Stimulated activated CD4-positive, alpha-beta T cell treated with anti-CD3 and anti-CD28 coated beads, TNF-alpha, amount 100 ng/mL, for 24 hours (primary cell): ENCODE data around the gene GCSAM.

Experiments
- DNase-seq, 3 experiments: peaks; one replicate each; pipeline ENCODE4 v3.0.0-alpha.2; 2020; ENCODE audit warnings: low read depth in 3 of 3

Gene GCSAM

DNA sequence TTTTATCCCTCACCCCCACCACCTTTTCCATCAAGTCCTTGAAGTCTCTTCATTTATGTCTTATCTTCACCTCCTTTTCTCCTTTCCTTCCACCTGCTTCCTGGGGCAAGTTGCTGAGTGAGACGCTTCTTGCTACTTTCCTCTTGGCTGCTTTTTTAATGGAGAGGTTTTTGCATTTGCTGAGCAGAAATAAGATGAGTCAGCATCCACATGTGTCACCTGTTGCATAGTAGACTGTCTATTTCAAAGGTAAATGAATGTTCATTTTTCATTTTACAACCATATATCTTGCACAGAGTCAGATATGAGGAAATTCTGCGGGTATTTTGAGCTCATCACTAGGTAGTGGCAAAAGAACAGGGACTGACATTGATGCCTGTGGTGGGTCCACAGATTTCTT, 28.3 kb downstream of the GCSAM start:
- DNase-seq = no peak

DNA sequence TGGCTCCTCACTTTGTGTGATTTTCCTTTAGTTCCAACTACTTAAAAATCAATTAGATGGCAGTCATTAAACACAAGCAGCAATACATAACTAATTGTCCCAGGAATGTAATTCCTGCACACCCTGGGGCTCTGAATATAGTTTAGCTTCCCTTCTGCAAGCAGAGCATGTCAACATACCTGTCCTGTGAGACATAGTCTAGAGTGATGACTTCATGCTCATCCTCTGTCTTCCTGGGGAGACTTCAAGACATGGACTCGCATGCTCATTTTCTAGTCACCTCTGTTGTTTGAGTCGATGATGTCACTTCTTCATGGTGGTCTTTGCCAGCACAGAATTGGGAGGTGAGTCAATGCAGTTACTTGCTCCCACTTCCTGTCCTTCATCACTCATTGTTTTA, 31.1 kb downstream of the GCSAM start:
- no peak for DNase-seq

DNA sequence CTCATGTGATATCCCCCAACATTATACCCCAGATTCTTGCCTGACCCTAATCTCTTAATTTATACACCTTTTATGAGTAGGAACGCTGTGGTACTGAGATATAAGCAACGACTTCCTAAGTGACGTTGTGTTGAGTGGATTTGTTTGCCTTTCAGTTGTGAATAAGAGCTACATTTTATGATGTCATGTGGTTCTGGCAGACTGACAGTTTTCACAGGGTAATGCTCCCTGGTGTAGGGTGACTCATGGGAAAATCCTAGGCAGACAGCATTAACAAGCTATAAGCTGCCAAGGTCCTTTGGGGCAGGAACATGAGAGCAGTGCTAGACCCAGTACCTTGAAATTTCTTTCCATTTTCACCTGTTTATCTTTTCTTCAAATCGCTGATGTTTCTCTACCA, 35.7 kb downstream of the GCSAM start:
- no peak for DNase-seq

DNA sequence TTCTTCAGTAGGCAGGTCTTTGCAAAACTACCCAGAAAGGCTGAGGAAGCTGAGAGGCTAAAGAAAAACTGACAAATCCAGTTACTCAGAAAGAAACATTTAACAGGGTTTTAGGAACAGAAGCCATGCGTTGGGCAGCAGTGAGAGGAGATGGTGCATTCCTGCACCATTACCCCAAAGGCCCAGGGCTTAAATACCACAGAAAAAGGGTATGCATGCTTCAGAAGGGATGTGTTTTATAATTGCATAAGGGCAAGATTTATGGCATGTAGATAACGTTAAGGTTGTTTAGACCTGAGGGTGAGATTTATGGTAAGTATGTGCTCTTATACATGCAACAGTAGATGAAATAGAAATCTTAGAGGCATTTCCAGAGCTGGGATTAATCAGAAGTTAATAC, 36.9 kb downstream of the GCSAM start:
- no peak for DNase-seq

DNA sequence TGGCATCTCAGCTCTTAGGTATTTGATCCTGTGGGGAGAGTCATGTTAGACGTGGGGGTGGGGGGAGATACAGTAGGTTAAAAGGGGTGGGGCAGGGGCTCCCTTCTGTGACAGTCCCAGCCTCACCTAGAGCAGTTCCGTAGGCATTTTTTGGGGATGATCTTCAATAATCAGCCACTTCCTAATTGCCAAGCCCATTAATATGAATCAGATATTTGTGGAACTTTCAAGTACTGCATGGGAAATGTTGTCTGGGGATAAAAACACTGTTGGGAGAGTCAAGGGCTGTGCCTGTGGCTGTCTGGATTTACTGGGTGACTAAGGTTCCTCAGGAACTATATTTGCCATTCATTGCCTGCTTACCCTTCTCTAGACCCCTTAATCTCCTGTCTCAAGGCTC, 37.3 kb downstream of the GCSAM start:
- DNase-seq = no peak

DNA sequence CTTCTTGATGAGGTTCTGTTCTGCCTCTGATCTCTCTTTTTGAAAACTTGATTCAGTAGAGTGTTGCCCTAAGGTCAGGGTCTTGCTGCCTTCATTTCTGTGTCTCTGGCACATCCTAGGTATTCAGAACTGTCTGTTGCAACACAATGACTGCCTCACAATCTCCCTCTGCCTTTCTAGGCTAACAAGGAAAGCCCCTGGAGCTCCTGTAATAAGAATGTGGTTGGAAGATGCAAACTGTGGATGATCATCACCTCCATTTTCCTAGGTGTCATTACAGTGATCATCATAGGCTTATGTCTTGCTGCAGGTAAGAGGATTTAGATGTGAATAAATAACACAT, 39.9 kb downstream of the GCSAM start:
- DNase-seq = no peak

DNA sequence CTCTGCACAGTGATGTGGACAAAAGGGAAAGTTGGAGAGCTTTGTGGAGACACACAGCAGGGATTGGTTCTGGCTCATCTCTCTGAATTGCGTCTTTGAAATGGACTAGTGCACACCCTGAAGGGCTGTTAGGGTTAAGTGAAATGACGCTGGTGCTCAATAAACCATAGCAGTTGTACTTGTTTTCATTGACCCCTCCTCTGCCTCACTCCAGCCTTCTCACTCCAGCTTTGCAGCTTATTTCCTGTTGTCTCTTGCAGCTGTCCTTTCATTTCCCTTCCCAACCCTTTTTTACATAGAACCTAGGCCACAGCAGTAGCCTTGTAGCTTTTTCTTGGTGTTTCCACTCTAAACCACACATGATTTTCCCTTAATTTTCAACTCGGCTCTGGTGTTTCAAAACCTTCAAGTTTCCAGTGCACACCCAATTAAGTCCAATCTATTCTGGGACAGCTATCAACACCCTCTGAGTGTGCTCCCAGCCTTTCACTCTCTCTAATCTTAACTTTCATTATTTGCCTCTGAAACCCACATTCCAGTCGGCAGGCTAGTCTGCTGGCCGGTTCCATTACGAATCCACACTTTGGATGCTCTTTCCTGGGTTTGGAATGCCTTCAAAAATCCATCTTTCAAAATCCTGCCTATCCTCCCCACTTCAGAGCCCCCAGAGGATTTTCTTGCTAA, 40.4 kb downstream of the GCSAM start:
- no peak for DNase-seq

DNA sequence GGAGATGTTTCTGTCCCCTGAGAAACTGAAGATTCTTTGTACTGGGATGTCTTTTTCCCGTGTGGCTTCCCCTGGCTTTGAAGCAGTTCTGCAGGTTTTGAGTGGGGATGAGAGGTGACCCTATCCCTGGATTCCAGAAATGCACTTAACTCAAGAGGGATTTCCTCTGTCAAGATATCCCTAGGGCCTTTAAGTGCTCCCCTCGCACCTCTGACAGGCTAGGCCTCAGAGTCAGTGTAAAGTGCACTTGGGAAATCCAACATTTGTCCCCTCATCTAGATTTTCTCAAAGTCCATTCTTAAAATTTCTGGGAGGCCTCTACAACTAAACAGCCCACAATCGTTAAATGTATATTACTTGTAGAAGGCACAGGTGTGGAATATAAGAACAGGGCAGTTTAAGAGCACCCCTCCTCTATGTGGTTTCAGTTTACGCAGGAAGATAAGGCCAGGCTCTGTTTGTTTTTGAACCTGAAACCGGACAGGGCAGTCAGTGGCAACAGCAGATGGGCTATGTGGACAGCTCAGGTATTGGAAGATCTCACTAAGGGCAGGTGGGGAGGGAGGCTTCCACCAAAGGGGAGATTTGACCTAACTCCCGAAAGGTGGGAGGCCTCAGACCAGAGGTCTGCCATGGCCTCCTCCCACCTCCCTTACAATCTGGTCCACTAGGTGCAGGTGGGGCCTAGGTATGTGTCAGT, 42.0 kb downstream of the GCSAM start:
- DNase-seq = no peak

DNA sequence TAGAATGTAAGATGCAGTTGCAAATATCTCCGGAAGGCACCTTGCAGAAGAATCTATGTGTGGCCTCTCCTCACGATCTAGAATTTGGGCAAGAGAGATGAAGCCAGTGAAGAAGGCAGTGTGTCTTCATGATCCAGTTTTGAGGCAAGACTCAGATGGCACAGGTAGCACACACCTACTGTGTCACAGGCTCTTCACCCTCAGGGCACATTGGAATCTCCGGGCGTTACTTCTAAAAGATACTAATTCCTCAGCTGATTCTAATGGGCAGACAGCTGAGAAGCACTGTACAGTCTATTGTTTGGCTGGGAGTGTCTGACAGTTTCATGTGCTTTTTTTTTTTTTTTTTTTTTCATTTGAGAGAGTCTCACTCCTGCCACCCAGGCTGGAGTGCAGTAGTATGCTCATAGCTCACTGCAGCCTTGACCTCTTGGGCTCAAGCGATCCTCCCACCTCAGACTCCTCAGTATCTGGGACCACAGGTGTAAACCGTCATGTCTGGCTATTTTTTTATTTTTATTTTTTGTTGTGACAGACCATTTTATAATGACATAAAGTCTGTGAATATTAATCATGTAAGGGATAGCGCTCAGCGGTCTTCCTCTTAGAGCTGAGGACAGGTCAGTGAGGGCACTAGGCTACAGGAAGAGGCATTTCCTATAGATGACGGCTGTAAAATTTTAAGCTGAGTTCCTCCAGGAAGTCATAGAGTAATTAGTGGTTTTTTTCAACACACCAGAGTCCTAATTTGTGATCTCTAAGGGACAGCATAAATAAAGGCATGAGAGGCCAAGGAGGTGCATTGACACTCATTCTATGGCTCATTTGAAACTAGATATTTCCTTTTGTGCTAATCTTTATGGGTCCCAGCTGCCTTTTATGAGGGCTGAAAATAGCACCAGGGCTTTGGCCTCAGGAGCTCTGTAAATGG, 42.8 kb downstream of the GCSAM start:
- DNase-seq = no peak

DNA sequence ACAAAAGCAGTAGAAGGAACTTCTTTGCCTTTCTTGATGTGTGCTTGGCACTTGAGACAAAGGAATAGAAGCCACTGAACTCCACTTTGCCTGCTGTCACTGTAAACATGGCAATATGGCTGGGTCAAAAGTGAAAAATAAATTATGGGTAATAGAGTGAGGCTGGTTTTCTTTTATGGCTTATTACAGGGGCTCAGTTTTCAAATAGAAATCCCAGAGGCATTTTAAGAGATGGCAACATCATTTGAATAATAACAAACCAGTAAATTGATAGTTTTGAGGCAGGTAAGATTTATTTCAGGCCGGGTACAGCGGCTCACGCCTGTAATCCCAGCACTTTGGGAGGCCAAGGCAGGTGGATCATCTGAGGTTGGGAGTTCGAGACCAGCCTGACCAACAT, 44.1 kb downstream of the GCSAM start:
- DNase-seq = no peak

DNA sequence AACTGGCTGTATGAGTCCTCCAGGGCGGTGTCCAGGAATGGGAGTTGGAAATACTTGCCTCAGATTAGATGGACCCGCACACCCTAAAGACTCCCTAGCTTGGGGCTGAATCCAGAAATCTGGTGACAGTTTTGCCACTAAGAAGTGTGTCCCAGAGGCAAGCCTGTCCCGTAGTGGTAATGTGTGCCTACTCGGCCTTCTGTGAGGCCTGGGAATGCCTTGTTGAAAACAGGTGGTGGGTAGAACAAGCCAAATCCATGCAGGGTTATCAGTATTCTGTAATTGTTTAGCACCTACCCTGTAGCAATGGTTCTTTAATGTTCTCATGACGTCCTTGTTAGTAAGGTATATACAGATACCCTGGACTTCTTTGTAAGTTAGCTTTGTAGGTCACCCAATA, 45.3 kb downstream of the GCSAM start:
- DNase-seq = no peak

DNA sequence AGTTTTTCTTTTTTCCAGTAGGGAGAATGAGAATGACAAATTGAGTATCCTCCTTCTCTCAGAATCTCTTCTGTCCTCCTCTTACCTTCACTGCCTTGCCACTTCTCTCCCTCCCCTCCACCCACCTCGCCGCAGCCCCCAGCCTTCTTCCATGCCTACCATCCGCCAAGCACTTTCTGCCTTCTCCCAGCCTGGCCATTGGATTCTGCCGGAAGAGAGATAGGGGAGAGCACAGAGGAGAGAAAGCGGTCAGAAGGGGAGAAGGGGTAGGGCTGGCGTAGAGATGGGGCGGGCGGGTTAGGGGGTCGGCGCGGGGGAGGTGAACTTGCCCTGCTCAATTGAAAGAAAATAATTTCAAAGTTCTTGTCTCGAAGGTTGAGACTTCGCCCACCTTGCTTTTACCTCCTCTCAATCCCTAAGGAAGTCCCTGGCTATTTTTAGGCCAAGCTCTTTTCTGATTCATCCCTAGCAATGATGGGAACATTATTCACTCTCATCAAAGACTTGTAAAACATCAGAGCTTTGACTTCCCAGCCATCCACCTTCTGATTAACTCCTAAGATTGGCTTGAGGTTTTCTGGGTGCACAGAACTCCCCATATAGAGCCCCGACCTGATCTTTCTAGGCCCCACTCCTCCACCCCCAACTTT, 46.0 kb downstream of the GCSAM start:
- DNase-seq = no peak

DNA sequence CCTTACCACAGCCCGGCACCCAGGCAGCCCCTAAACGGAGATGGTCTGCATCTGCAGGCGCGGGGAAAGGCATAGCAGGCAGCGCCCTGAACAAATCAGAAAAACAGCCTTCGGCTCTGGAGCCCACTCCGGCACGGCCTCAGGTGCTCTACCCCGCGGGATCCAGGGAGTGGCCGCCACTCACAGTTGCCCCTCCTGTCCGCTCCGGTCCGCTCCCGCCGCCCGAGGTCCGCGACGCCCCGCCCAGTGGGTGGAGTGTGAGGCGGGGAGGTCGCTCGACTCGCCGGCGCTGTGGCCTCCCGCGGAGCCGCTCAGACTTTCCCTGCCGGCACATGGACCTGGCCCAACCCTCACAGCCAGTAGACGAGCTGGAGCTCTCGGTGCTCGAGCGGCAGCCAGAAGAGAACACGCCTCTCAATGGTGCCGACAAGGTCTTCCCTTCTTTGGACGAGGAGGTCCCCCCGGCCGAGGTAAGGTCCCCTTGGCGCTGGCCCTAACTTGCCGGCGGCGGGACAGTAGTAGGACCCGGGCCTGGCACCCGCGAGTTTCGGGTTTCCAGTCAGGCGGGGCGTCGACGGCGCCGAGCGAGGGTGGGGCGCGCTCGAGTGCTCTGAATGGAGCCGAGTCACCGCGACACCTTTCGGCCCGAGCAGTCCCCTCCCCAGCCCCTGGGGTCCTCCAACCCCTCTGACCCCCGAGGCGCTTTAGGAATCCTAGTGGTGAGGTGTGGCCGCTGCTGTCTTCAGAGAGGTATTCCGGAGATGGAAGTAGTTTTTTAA, 46.8 kb downstream of the GCSAM start, which contains the start of gene C3orf52:
C3orf52 (plus strand) TSS at position 314 of the 779 bp plus-strand sequence; CDS start at position 333, 19 bp downstream.
- peak in 2 of 3 experiments; percentile 19 to 65 for DNase-seq

DNA sequence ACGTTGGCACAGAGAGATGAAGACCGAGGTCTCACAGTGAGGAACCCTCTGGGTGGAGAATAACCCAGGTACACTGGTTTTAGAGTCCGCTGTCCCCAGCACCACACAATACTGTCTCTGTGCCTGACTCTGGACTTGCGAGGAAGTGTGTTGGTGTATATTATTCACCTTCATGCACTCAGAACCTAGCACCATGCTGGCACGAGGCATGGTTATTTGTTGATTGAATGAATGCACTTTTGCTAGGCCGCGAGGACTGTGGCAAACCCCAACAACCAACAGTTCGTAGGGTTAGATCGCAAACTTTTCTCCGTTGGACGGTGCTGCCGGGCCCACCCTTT, 47.3 kb downstream of the GCSAM start:
- no peak for DNase-seq

DNA sequence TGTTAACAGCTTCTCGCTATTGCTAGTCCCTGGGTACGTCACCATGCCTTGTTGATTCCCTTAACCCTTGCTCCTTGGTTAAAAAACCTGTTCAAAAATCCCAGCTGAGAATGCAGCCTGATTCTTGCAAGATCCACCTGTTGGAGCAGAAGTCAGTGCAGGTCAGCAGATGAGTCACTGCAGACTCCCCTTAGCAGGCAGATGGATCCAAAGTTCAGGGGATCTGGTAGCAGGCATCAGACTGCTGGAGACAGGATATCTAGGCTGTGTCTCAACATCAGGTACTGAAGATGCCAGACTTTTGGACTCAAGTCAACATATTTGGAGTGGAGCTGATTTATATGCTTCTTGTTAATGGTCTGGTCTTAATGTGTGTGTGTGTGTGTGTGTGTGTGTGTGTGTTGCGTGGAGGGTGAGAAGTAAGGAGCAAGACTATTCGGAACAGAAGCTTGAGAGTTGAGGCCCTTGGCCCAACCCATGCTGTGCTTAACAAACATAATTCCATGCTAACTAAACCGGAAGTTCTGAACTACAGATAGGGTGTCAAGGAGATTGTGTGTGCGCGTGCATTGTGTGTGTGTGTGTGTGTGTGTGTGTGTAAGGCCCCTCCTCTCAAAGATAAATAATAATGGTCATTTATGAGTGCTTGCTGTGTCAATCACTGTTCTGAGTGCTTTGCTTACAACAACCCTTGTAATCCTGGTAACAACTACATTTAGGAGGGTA, 47.9 kb downstream of the GCSAM start:
- DNase-seq = no peak

DNA sequence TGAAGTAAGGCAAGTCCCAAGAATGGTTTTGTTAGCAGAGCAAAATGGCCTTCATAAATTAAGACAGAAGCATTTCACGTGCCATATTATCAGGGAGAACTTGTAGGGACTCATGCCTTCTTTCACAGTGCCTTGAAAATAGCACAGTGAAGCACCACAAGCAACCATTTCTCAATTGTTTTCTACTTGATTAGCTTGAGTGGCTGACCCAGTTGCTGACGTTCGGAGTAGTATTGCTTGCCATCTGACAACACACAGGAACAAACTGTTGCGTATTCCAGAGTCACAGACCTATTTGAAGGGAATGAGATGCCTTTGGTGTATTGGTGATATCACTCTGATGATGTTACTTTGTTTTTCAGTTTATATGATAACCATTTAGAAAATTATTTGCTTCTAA, 49.8 kb downstream of the GCSAM start:
- DNase-seq = no peak

DNA sequence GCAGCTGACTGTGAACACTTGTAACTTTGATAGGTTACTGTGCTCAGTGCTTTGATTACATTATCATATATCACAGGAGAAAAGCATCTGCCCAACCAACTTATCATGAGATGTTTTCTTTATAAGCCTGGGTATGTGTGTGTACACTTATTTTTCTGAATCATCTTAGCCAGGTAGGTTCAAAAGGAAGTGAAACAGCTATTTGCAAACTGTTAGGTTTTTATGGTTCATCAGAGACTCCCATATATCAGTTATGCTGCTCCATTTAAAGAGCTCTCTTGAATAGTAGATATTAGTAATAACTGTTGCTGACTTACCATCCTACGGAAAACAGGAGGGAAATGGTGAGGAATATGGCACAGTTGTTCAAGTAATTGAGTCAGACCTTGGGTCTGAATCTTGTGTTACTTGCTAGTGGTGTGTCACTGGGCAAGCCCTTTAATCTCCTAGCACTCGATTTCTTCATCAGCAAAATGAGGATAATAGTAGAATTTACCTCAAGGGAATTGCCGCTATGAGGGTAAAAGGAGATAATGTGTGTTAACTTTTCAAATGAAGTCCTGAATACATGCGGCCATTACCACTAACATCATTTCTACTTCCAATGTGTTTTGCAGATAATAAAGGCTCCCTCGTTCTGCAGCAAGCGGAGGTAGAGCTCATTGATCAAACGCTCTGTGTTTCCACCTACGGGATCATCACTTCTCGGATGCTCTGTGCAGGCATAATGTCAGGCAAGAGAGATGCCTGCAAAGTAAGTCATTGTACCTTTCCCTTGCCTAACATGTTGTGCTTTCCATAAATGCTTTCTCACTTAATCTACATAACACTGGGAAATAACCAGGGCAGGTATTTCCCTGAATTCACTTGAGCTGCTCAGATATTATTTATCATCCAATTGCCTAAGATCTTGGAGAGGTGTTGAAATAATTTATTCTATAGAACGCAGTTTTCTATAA, 54.6 kb downstream of the GCSAM start:
- no peak for DNase-seq

DNA sequence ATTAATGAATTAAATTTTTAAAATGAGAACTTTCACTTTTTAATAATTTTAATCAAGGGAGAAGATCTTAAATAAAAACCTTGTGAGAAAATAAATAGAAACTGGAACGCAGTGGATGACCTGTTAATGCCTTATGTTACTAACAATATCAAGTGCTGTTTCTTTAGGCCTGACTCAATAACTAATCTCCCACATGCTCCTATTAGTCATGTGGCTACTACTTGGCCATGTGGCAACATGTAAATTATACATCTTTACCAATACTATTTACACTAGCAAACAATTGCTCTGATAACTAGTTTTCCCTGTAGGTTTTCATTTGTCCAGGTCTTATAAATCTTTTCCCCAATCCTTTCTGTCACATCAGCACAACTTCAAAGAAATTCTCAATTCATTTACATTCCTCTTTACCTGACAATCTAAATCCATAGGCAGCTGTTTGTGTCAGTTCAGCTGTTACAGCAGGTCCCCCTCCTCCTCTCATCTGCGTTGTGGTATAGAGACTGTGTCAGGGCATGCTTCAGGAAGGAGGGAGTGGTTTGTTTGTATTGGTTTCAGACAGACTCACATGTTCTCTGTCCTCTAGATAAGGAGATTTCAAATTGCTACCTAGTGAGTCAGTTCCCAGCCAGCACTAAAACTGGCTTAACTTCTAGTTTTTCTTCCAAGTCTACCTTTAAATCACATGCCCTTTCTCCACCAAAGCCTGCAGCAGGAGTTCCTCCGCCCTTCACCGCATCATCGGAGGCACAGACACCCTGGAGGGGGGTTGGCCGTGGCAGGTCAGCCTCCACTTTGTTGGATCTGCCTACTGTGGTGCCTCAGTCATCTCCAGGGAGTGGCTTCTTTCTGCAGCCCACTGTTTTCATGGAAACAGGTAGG, 58.2 kb downstream of the GCSAM start:
- DNase-seq = no peak

DNA sequence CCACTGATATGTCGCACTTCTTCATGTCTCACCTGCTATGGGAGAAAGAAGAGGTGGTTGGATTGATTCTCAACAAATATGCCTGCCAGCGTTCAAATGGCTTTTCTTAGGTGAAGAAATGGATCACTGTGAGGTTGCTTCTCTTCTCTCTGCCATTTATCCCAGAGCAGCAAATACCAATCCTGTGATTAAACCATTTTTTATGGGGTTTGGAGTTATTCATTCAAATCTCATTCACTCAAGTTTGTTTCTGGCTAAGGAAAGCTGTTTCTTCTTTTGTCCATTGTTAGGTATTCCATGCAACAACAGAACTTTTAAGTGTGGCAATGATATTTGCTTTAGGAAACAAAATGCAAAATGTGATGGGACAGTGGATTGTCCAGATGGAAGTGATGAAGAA, 59.0 kb downstream of the GCSAM start:
- no peak for DNase-seq
